ENCODE measurements around the gene TTC21B. TPM values are rescaled to one million over a fixed set of nuclear protein-coding genes. Genes with fewer than 3 reads are reported as not detected.
"Not testable (repeated sequence)": the region's sequence is repeated elsewhere in the genome, so short reads cannot be mapped to it uniquely, and the experiment has no call there.

The TTC21B gene
- 4.8 TPM for total RNA-seq

GRCh38 chr2:165953655-165954606, at the start of gene TTC21B:
Gene TTC21B (minus strand): TSS chr2:165953776. CDS start chr2:165953705, 71 bp downstream.
- ATAC-seq, result peak; percentile 99

- no peak for ATAC-seq
Observed at GRCh38 chr2:166000401-166000800, 46.8 kb upstream of the TTC21B start.

- no peak for ATAC-seq
Observed at GRCh38 chr2:165990846-165991245, 37.3 kb upstream of the TTC21B start.

- ATAC-seq, result no peak
Observed at GRCh38 chr2:165989851-165990250, 36.3 kb upstream of the TTC21B start.

- ATAC-seq, result no peak
Observed at GRCh38 chr2:165985120-165985519, 31.5 kb upstream of the TTC21B start.

GRCh38 chr2:165972161-165972560, 18.6 kb upstream of the TTC21B start:
- ATAC-seq, result not testable (repeated sequence)

GRCh38 chr2:165970663-165971062, 17.1 kb upstream of the TTC21B start:
- ATAC-seq, result no peak

- no peak for ATAC-seq
Observed at GRCh38 chr2:165969227-165969626, 15.7 kb upstream of the TTC21B start.

GRCh38 chr2:165967746-165968145, 14.2 kb upstream of the TTC21B start:
- ATAC-seq, result no peak

GRCh38 chr2:165961818-165962217, 8.2 kb upstream of the TTC21B start:
- no peak for ATAC-seq

GRCh38 chr2:165959371-165959770, 5.8 kb upstream of the TTC21B start:
- no peak for ATAC-seq

- no peak for ATAC-seq
Observed at GRCh38 chr2:165958313-165958960, 4.9 kb upstream of the TTC21B start.

GRCh38 chr2:165957030-165957675, 3.6 kb upstream of the TTC21B start:
- no peak for ATAC-seq

- peak; percentile 44 for ATAC-seq
Observed at GRCh38 chr2:165953306-165953654, 296 bp downstream of the TTC21B start.

- no peak for ATAC-seq
Observed at GRCh38 chr2:165952741-165953211, 800 bp downstream of the TTC21B start.

GRCh38 chr2:165952085-165952484, 1.5 kb downstream of the TTC21B start:
- no peak for ATAC-seq

- no peak for ATAC-seq
Observed at GRCh38 chr2:165950438-165950837, 3.1 kb downstream of the TTC21B start.

GRCh38 chr2:165941827-165942226, 11.7 kb downstream of the TTC21B start:
- no peak for ATAC-seq

GRCh38 chr2:165938237-165938636, 15.3 kb downstream of the TTC21B start:
- no peak for ATAC-seq

- no peak for ATAC-seq
Observed at GRCh38 chr2:165933211-165933910, 20.2 kb downstream of the TTC21B start.

- ATAC-seq, result no peak
Observed at GRCh38 chr2:165927774-165928173, 25.8 kb downstream of the TTC21B start.

- no peak for ATAC-seq
Observed at GRCh38 chr2:165927353-165927752, 26.2 kb downstream of the TTC21B start.

GRCh38 chr2:165924946-165925345, 28.6 kb downstream of the TTC21B start:
- no peak for ATAC-seq

Measured in esophagus mucosa (tissue), 1 donor.